HepG2 (cell line): ENCODE data around the gene TMEM198. TPM values are rescaled to one million over a fixed set of nuclear protein-coding genes. Genes with fewer than 3 reads are reported as not detected.

Source experiments
- ATM ChIP-seq: fragments of 450-650 bp; IDR thresholded peaks from 2 replicates; pipeline ENCODE4 v1.7.1; 2017; ENCODE audit warnings: mild to moderate bottlenecking, borderline replicate concordance
- CREB1 ChIP-seq, 2 experiments: fragments of 450-650 bp in 1 of 2; IDR thresholded peaks; 2 replicates each; pipeline ENCODE4 v1.6.1; 2016 to 2017; ENCODE audit warnings: control low read depth in 1 of 2, mild to moderate bottlenecking in 1 of 2, missing compliant biosample characterization in 1 of 2, missing genetic modification characterization in 1 of 2
- ETV5 ChIP-seq: IDR thresholded peaks from 2 replicates; pipeline ENCODE4 v1.6.1; 2018; ENCODE audit warnings: missing biosample characterization, missing genetic modification reagents, inconsistent platforms, borderline replicate concordance
- FOXA3 ChIP-seq: IDR thresholded peaks from 2 replicates; pipeline ENCODE4 v1.6.1; 2016; ENCODE audit warnings: missing genetic modification reagents, missing compliant biosample characterization
- HOXD1 ChIP-seq: sonication (generic); formaldehyde crosslinking; IDR thresholded peaks from 2 replicates; pipeline ENCODE4 v1.5.0; 2020; ENCODE audit warnings: missing genetic modification reagents
- JUN ChIP-seq: sonication (generic); formaldehyde crosslinking; IDR thresholded peaks from 2 replicates; pipeline ENCODE4 v1.4.0; 2020; ENCODE audit warnings: mild to moderate bottlenecking, missing genetic modification reagents
- KLF11 ChIP-seq: IDR thresholded peaks from 2 replicates; pipeline ENCODE4 v1.6.1; 2016; ENCODE audit warnings: missing compliant biosample characterization
- LBX2 ChIP-seq: sonication (generic); formaldehyde crosslinking; IDR thresholded peaks from 2 replicates; pipeline ENCODE4 v1.5.0; 2020; ENCODE audit warnings: missing genetic modification reagents, mild to moderate bottlenecking, borderline replicate concordance
- MATR3 ChIP-seq: sonication (generic); formaldehyde crosslinking; IDR thresholded peaks from 2 replicates; pipeline ENCODE4 v1.4.0; 2020; ENCODE audit warnings: missing genetic modification reagents
- ZFP41 ChIP-seq: sonication (generic); formaldehyde crosslinking; IDR thresholded peaks from 2 replicates; pipeline ENCODE4 v1.4.0; 2020; ENCODE audit warnings: mild to moderate bottlenecking, missing genetic modification reagents, borderline replicate concordance
- ZHX1 ChIP-seq: sonication (generic); formaldehyde crosslinking; IDR thresholded peaks from 2 replicates; pipeline ENCODE4 v1.8.1; 2022; ENCODE audit warnings: low read depth, mild to moderate bottlenecking, missing genetic modification reagents
- ZNF180 ChIP-seq: sonication (generic); formaldehyde crosslinking; IDR thresholded peaks from 2 replicates; pipeline ENCODE4 v1.4.0; 2020; ENCODE audit warnings: low read depth, missing genetic modification reagents, borderline replicate concordance
- ZNF260 ChIP-seq: sonication (generic); formaldehyde crosslinking; IDR thresholded peaks from 2 replicates; pipeline ENCODE4 v1.4.0; 2020; ENCODE audit warnings: missing genetic modification reagents, low read depth, mild to moderate bottlenecking, borderline replicate concordance
- ZNF354B ChIP-seq: sonication (generic); formaldehyde crosslinking; IDR thresholded peaks from 2 replicates; pipeline ENCODE4 v1.8.0; 2022; ENCODE audit warnings: mild to moderate bottlenecking, missing genetic modification reagents
- ZNF383 ChIP-seq: sonication (generic); formaldehyde crosslinking; IDR thresholded peaks from 2 replicates; pipeline ENCODE4 v1.4.0; 2020; ENCODE audit warnings: missing genetic modification reagents, mild to moderate bottlenecking, borderline replicate concordance
- ZNF543 ChIP-seq: sonication (generic); formaldehyde crosslinking; IDR thresholded peaks from 2 replicates; pipeline ENCODE4 v1.4.0; 2020; ENCODE audit warnings: mild to moderate bottlenecking, missing genetic modification reagents
- polyA plus RNA-seq, 8 experiments: library from polyadenylated mRNA; depleted of rRNA in 3 of 8; stranded (reverse) in 7 of 8; unstranded in 1 of 8; fragments of >200 nt; fragmentation: Illumina TruSeq in 4 of 8; extraction: Trizol in 4 of 8; gene quantifications; 2 replicates each; pipeline versions ENCODE4 v1.2.1 to v1.2.3, GENCODE V29; 2011 to 2016; ENCODE audit warnings: low read depth in 4 of 8, missing spikeins in 1 of 8, mixed read lengths in 1 of 8; ENCODE audit not compliant: insufficient read depth in 1 of 8
- total RNA-seq, 5 experiments: library from RNA; depleted of rRNA; stranded (reverse); fragments of >200 nt; fragmentation: Illumina TruSeq; extraction: Trizol; gene quantifications; 2 replicates each; pipeline ENCODE4 v1.2.3, GENCODE V29; 2016; ENCODE audit warnings: low read depth in 1 of 5
- TF ChIP-seq, protein P1 (sequence below): sonication (generic); formaldehyde crosslinking; IDR thresholded peaks from 2 replicates; pipeline ENCODE4 v1.9.0; 2021; ENCODE audit warnings: missing genetic modification reagents, borderline replicate concordance
- TF ChIP-seq, protein P2 (sequence below): sonication (generic); formaldehyde crosslinking; IDR thresholded peaks from 2 replicates; pipeline ENCODE4 v1.4.0; 2020; ENCODE audit warnings: missing genetic modification reagents, borderline replicate concordance

The TMEM198 gene
- total and polyA plus RNA-seq, 2 of the 13 experiments (the other 11 are each of a cell fraction or from before 2014, with no cell fraction given) = 17.3 to 23.5 TPM

- TF ChIP-seq ZFP41 (CRISPR knock-in tag) (0 out of 2 replicates have a peak, but pooled peaks have one; percentile 16), ZNF260 (CRISPR knock-in tag) (no peak), ZNF180 (CRISPR knock-in tag) (no peak), CREB1 (IDR thresholded peaks at IDR 0.05) (peak; percentile 80), CREB1 (CRISPR knock-in tag; IDR thresholded peaks at IDR 0.05) (peak; percentile 74), HOXD1 (CRISPR knock-in tag) (peak; percentile 91), ATM (no peak), JUN (CRISPR knock-in tag) (peak; percentile 83; the same call in 1 of the 2 replicates), ZHX1 (CRISPR knock-in tag) (peak; percentile 85), ZNF543 (CRISPR knock-in tag) (peak; percentile 98), ZNF383 (CRISPR knock-in tag) (no peak), KLF11 (CRISPR knock-in tag) (peak; percentile 90), MATR3 (no peak), FOXA3 (peak; percentile 99), ETV5 (CRISPR knock-in tag) (peak; percentile 93), ZNF354B (CRISPR knock-in tag) (peak; percentile 51; the same call in 1 of the 2 replicates), LBX2 (CRISPR knock-in tag) (no peak)
- TF ChIP-seq, protein P1, sequence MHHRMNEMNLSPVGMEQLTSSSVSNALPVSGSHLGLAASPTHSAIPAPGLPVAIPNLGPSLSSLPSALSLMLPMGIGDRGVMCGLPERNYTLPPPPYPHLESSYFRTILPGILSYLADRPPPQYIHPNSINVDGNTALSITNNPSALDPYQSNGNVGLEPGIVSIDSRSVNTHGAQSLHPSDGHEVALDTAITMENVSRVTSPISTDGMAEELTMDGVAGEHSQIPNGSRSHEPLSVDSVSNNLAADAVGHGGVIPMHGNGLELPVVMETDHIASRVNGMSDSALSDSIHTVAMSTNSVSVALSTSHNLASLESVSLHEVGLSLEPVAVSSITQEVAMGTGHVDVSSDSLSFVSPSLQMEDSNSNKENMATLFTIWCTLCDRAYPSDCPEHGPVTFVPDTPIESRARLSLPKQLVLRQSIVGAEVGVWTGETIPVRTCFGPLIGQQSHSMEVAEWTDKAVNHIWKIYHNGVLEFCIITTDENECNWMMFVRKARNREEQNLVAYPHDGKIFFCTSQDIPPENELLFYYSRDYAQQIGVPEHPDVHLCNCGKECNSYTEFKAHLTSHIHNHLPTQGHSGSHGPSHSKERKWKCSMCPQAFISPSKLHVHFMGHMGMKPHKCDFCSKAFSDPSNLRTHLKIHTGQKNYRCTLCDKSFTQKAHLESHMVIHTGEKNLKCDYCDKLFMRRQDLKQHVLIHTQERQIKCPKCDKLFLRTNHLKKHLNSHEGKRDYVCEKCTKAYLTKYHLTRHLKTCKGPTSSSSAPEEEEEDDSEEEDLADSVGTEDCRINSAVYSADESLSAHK = no peak
- TF ChIP-seq, protein P2, sequence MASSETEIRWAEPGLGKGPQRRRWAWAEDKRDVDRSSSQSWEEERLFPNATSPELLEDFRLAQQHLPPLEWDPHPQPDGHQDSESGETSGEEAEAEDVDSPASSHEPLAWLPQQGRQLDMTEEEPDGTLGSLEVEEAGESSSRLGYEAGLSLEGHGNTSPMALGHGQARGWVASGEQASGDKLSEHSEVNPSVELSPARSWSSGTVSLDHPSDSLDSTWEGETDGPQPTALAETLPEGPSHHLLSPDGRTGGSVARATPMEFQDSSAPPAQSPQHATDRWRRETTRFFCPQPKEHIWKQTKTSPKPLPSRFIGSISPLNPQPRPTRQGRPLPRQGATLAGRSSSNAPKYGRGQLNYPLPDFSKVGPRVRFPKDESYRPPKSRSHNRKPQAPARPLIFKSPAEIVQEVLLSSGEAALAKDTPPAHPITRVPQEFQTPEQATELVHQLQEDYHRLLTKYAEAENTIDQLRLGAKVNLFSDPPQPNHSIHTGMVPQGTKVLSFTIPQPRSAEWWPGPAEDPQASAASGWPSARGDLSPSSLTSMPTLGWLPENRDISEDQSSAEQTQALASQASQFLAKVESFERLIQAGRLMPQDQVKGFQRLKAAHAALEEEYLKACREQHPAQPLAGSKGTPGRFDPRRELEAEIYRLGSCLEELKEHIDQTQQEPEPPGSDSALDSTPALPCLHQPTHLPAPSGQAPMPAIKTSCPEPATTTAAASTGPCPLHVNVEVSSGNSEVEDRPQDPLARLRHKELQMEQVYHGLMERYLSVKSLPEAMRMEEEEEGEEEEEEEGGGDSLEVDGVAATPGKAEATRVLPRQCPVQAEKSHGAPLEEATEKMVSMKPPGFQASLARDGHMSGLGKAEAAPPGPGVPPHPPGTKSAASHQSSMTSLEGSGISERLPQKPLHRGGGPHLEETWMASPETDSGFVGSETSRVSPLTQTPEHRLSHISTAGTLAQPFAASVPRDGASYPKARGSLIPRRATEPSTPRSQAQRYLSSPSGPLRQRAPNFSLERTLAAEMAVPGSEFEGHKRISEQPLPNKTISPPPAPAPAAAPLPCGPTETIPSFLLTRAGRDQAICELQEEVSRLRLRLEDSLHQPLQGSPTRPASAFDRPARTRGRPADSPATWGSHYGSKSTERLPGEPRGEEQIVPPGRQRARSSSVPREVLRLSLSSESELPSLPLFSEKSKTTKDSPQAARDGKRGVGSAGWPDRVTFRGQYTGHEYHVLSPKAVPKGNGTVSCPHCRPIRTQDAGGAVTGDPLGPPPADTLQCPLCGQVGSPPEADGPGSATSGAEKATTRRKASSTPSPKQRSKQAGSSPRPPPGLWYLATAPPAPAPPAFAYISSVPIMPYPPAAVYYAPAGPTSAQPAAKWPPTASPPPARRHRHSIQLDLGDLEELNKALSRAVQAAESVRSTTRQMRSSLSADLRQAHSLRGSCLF (CRISPR knock-in tag) = no peak
Measured at GRCh38 chr2:219576505-219577388, 32.9 kb downstream of the TMEM198 start (continued).
